ENCODE data around the gene DIPK1B.

The DIPK1B gene

GRCh38 chr9:136690104-136690805 lies 22.1 kb upstream of the DIPK1B start:
- H3K27ac ChIP-seq (ENCODE audit: low read depth, low read length) = no peak overlapping the region

GRCh38 chr9:136690806-136691261 lies 21.5 kb upstream of the DIPK1B start:
- H3K9me3 ChIP-seq (ENCODE audit: control insufficient read depth, insufficient read depth, low read length) = no peaks in the 10 kb centered on the region
- 0 out of 2 replicates have a peak, but pooled peaks cover 5% of the 10 kb centered on the region for H3F3A ChIP-seq (ENCODE audit: control insufficient read depth, insufficient read depth)
- TF ChIP-seq CTCF (IDR thresholded peaks at IDR 0.05; ENCODE audit: low read depth, low read length, poor library complexity, severe bottlenecking) = no peak
- no peak for TF ChIP-seq EZH2phosphoT487 (IDR thresholded peaks at IDR 0.05; ENCODE audit: borderline replicate concordance, low read length)
- H3K4me2 ChIP-seq (ENCODE audit: low read length) = no peak overlapping the region
- H3K79me2 ChIP-seq (ENCODE audit: control insufficient read depth, low read length) = peaks cover 8% of the 10 kb centered on the region
- H3K36me3 ChIP-seq (ENCODE audit: control insufficient read depth, low read length) = no peaks in the 10 kb centered on the region
- peaks cover 4% of the 10 kb centered on the region; the same call in 1 of the 2 replicates for H4K20me1 ChIP-seq (ENCODE audit: control insufficient read depth, insufficient read depth, low read depth, low read length)
- peaks cover 17% of the 10 kb centered on the region for H3K4me1 ChIP-seq (ENCODE audit: control insufficient read depth, low read length)
- no peak overlapping the region for H3K4me3 ChIP-seq (ENCODE audit: low read length)
- H3K9me2 ChIP-seq (replicated peaks; ENCODE audit: control insufficient read depth, low read length) = no peaks in the 10 kb centered on the region
- H3K27ac ChIP-seq (ENCODE audit: low read depth, low read length) = no peak overlapping the region
- H3K27me3 ChIP-seq (ENCODE audit: control insufficient read depth, low read length) = peaks cover 38% of the 10 kb centered on the region

More at GRCh38 chr9:136690104-136690805, 22.1 kb upstream of the DIPK1B start:
- H3K4me3 ChIP-seq (ENCODE audit: low read length) = no peak overlapping the region
- H3K4me2 ChIP-seq (ENCODE audit: low read length) = no peak overlapping the region
- peaks cover 32% of the 10 kb centered on the region for H3K27me3 ChIP-seq (ENCODE audit: control insufficient read depth, low read length)
- H3F3A ChIP-seq (ENCODE audit: control insufficient read depth, insufficient read depth) = 0 out of 2 replicates have a peak, but pooled peaks cover 5% of the 10 kb centered on the region
- TF ChIP-seq EZH2phosphoT487 (IDR thresholded peaks at IDR 0.05; ENCODE audit: borderline replicate concordance, low read length) (no peak), CTCF (IDR thresholded peaks at IDR 0.05; ENCODE audit: low read depth, low read length, poor library complexity, severe bottlenecking) (no peak)
- no peaks in the 10 kb centered on the region for H3K36me3 ChIP-seq (ENCODE audit: control insufficient read depth, low read length)
- peaks cover 9% of the 10 kb centered on the region; the same call in 1 of the 2 replicates for H4K20me1 ChIP-seq (ENCODE audit: control insufficient read depth, insufficient read depth, low read depth, low read length)
- peaks cover 14% of the 10 kb centered on the region for H3K79me2 ChIP-seq (ENCODE audit: control insufficient read depth, low read length)
- peaks cover 15% of the 10 kb centered on the region for H3K4me1 ChIP-seq (ENCODE audit: control insufficient read depth, low read length)
- no peaks in the 10 kb centered on the region for H3K9me2 ChIP-seq (replicated peaks; ENCODE audit: control insufficient read depth, low read length)
- no peaks in the 10 kb centered on the region for H3K9me3 ChIP-seq (ENCODE audit: control insufficient read depth, insufficient read depth, low read length)

GRCh38 chr9:136691316-136692184 lies 20.8 kb upstream of the DIPK1B start:
- Histone ChIP-seq H3K79me2 (ENCODE audit: control insufficient read depth, low read length) (peaks cover 1% of the 10 kb centered on the region), H4K20me1 (ENCODE audit: control insufficient read depth, insufficient read depth, low read depth, low read length) (no peaks in the 10 kb centered on the region), H3K36me3 (ENCODE audit: control insufficient read depth, low read length) (no peaks in the 10 kb centered on the region), H3K9me2 (replicated peaks; ENCODE audit: control insufficient read depth, low read length) (no peaks in the 10 kb centered on the region), H3K4me2 (ENCODE audit: low read length) (no peak overlapping the region), H3K4me1 (ENCODE audit: control insufficient read depth, low read length) (peaks cover 20% of the 10 kb centered on the region), H3K4me3 (ENCODE audit: low read length) (no peak overlapping the region), H3K27me3 (ENCODE audit: control insufficient read depth, low read length) (peaks cover 44% of the 10 kb centered on the region), H3K9me3 (ENCODE audit: control insufficient read depth, insufficient read depth, low read length) (no peaks in the 10 kb centered on the region), H3K27ac (ENCODE audit: low read depth, low read length) (no peak overlapping the region), H3F3A (ENCODE audit: control insufficient read depth, insufficient read depth) (0 out of 2 replicates have a peak, but pooled peaks cover 5% of the 10 kb centered on the region)
- TF ChIP-seq EZH2phosphoT487 (IDR thresholded peaks at IDR 0.05; ENCODE audit: borderline replicate concordance, low read length) (no peak), CTCF (IDR thresholded peaks at IDR 0.05; ENCODE audit: low read depth, low read length, poor library complexity, severe bottlenecking) (no peak)
